K562 (cell line): ENCODE data around the gene ZNF622. TPM values are rescaled to one million over a fixed set of nuclear protein-coding genes. Genes with fewer than 3 reads are reported as not detected.

Experiments used
- CLOCK ChIP-seq: fragments of 250-450 bp; sonication (Bioruptor Pico); IDR thresholded peaks from 2 replicates; pipeline ENCODE4 v1.4.0; 2020; ENCODE audit warnings: mild to moderate bottlenecking, moderate library complexity, borderline replicate concordance
- ESRRB ChIP-seq: fragments of 250-450 bp; sonication (Bioruptor Pico); IDR thresholded peaks from 2 replicates; pipeline ENCODE4 v1.5.0; 2020; ENCODE audit warnings: mild to moderate bottlenecking, moderate library complexity, borderline replicate concordance
- GTF2A2 ChIP-seq: IDR thresholded peaks from 2 replicates; pipeline ENCODE4 v1.6.1; 2016; ENCODE audit warnings: mild to moderate bottlenecking, missing genetic modification characterization, missing compliant biosample characterization
- HDAC2 ChIP-seq: fragments of 450-650 bp; IDR thresholded peaks from 2 replicates; pipeline ENCODE4 v1.6.1; 2016; ENCODE audit warnings: mild to moderate bottlenecking
- HDGF ChIP-seq: fragments of 450-650 bp; IDR thresholded peaks from 2 replicates; pipeline ENCODE4 v1.6.1; 2016
- HNRNPK ChIP-seq: fragments of 200-400 bp; formaldehyde crosslinking; IDR thresholded peaks from one replicate; pipeline ENCODE4 v1.6.1; 2018; ENCODE audit warnings: mild to moderate bottlenecking, low read depth, low read length; ENCODE audit not compliant: poor library complexity, severe bottlenecking
- MEIS2 ChIP-seq: fragments of 450-650 bp; IDR thresholded peaks from 2 replicates; pipeline ENCODE4 v1.6.1; 2014; ENCODE audit warnings: mild to moderate bottlenecking; ENCODE audit not compliant: partially characterized antibody
- NR2F6 ChIP-seq: fragments of 450-650 bp; formaldehyde crosslinking; IDR thresholded peaks from 2 replicates; pipeline ENCODE4 v1.4.0; 2020; ENCODE audit warnings: mild to moderate bottlenecking
- PHF8 ChIP-seq: fragments of 200-600 bp; sonication (generic); IDR thresholded peaks from 2 replicates; pipeline ENCODE4 v1.6.1; 2012; ENCODE audit warnings: mixed run types, mild to moderate bottlenecking, inconsistent platforms, low read length, moderate library complexity, borderline replicate concordance
- PTTG1 ChIP-seq: fragments of 450-650 bp; IDR thresholded peaks from 2 replicates; pipeline ENCODE4 v1.6.1; 2016; ENCODE audit warnings: low read depth, mild to moderate bottlenecking, missing genetic modification characterization, missing compliant biosample characterization
- SMARCB1 ChIP-seq: IDR thresholded peaks from 2 replicates; pipeline ENCODE4 v1.6.1; 2011; ENCODE audit warnings: improper control_type of control experiment, low read depth; ENCODE audit not compliant: insufficient read length
- U2AF1 ChIP-seq: fragments of 200-400 bp; formaldehyde crosslinking; optimal IDR thresholded peaks from 2 replicates; pipeline ENCODE3; 2017; ENCODE audit warnings: mild to moderate bottlenecking, low read depth, low read length, moderate library complexity
- ZNF445 ChIP-seq: fragments of 250-450 bp; sonication (Bioruptor Pico); IDR thresholded peaks from 2 replicates; pipeline ENCODE4 v1.4.0; 2020; ENCODE audit warnings: low read depth, mild to moderate bottlenecking, moderate library complexity
- ZNF592 ChIP-seq: fragments of 450-650 bp; IDR thresholded peaks from 2 replicates; pipeline ENCODE4 v1.6.1; 2017; ENCODE audit warnings: antibody characterized with exemption, mild to moderate bottlenecking
- ZNF76 ChIP-seq: fragments of 250-450 bp; sonication (Bioruptor Pico); IDR thresholded peaks from 2 replicates; pipeline ENCODE4 v1.4.0; 2020; ENCODE audit warnings: mild to moderate bottlenecking, moderate library complexity, borderline replicate concordance
- polyA plus RNA-seq, 8 experiments: library from polyadenylated mRNA; depleted of rRNA in 4 of 8; stranded (reverse) in 5 of 8; unstranded in 3 of 8; fragments of >200 nt; fragmentation: Nextera tagmentation in 2 of 8; fragmentation: Illumina TruSeq in 1 of 8; extraction: Ambion mirVana in 2 of 8; extraction: Trizol in 1 of 8; gene quantifications; 2 replicates each; pipeline versions ENCODE4 v1.2.1 to v1.2.3, GENCODE V29; 2011 to 2014; ENCODE audit warnings: inconsistent platforms in 1 of 8, missing spikeins in 1 of 8
- total RNA-seq, 7 experiments: library from RNA; depleted of rRNA in 6 of 7; stranded (reverse); fragments of >200 nt in 6 of 7; fragmentation: Illumina TruSeq in 2 of 7; extraction: Trizol in 2 of 7; gene quantifications; 2 replicates each; pipeline versions ENCODE4 v1.2.1 to v1.2.3, GENCODE V29; 2011 to 2021; ENCODE audit warnings: low replicate concordance in 1 of 7
- TF ChIP-seq, protein P1 (sequence below): IDR thresholded peaks from 2 replicates; pipeline ENCODE4 v1.6.1; 2012; ENCODE audit warnings: low read depth, low read length, improper control_type of control experiment, borderline replicate concordance
- TF ChIP-seq, protein P2 (sequence below), 2 experiments: fragments of 450-650 bp; conservative IDR thresholded peaks; 2 replicates each; pipeline ENCODE4 v1.6.1; 2017; ENCODE audit warnings: mild to moderate bottlenecking in 2 of 2, moderate library complexity in 2 of 2

ZNF622 gene
- total and polyA plus RNA-seq, 9 of the 15 experiments (the other 6 are each of a cell fraction or from before 2014, with no cell fraction given), result 9.6 to 51.5 (median 32.3) TPM

DNA sequence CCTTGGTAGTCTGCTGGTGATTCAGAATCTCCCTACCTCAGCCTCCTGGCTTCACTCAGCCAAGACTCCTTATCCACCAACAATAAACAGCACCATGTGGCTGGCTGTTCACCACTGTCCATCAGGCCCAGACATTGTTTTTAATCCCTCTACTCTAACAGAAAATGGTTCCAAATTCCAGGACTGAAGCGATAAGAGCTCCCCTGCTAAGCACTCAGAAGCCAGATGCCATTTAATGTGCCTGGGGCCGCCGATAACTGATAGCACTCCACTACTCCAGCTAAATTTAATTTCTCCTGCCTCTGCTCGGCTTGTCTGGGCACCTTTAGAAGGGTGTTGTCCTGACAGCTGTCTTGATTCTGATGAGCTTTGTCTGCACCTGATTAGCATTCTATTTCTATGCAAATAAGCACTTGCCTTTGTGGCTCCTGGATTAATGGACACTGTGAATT is 47.1 kb downstream of the ZNF622 start (continued):
- TF ChIP-seq CLOCK (CRISPR knock-in tag) (peak; percentile 81; the same call in 1 of the 2 replicates), U2AF1 (no peak), HDAC2 (peak; percentile 96), ESRRB (CRISPR knock-in tag) (no peak), PTTG1 (tag) (no peak), ZNF445 (CRISPR knock-in tag) (peak; percentile 82; the same call in 1 of the 2 replicates), MEIS2 (peak; percentile 86), HDGF (no peak), NR2F6 (no peak), ZNF76 (CRISPR knock-in tag) (peak; percentile 41; the same call in 1 of the 2 replicates), ZNF592 (no peak), SMARCB1 (no peak), GTF2A2 (tag) (no peak), PHF8 (no peak), HNRNPK (no peak)
- TF ChIP-seq, protein P1, sequence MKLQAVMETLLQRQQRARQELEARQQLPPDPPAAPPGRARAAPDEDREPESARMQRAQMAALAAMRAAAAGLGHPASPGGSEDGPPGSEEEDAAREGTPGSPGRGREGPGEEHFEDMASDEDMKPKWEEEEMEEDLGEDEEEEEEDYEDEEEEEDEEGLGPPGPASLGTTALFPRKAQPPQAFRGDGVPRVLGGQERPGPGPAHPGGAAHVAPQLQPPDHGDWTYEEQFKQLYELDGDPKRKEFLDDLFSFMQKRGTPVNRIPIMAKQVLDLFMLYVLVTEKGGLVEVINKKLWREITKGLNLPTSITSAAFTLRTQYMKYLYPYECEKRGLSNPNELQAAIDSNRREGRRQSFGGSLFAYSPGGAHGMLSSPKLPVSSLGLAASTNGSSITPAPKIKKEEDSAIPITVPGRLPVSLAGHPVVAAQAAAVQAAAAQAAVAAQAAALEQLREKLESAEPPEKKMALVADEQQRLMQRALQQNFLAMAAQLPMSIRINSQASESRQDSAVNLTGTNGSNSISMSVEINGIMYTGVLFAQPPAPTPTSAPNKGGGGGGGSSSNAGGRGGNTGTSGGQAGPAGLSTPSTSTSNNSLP, result peak; percentile 77
- TF ChIP-seq, protein P2, sequence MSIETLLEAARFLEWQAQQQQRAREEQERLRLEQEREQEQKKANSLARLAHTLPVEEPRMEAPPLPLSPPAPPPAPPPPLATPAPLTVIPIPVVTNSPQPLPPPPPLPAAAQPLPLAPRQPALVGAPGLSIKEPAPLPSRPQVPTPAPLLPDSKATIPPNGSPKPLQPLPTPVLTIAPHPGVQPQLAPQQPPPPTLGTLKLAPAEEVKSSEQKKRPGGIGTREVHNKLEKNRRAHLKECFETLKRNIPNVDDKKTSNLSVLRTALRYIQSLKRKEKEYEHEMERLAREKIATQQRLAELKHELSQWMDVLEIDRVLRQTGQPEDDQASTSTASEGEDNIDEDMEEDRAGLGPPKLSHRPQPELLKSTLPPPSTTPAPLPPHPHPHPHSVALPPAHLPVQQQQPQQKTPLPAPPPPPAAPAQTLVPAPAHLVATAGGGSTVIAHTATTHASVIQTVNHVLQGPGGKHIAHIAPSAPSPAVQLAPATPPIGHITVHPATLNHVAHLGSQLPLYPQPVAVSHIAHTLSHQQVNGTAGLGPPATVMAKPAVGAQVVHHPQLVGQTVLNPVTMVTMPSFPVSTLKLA (conservative IDR thresholded peaks at IDR 0.05), result peak; percentile 88 to 92
